H54 (cell line): ENCODE data around the gene HLA-DRB5.
A peak's percentile ranks its signal among the peaks of the same experiment; 100 is the strongest.
"Not testable (repeated sequence)": the region's sequence is repeated elsewhere in the genome, so short reads cannot be mapped to it uniquely, and the experiment has no call there.

Experiments
- DNase-seq: peaks from one replicate; pipeline ENCODE4 v3.0.0; 2011; ENCODE audit warnings: low spot score, mixed read lengths; ENCODE audit not compliant: insufficient read length
- FAIRE-seq: peaks from 3 replicates; lab custom pipeline; 2011; peaks lifted over from hg19 to GRCh38; lab: Jason Lieb, UNC
- POLR2A ChIP-seq: IDR thresholded peaks from 2 replicates; pipeline ENCODE4 v1.6.1; 2011; ENCODE audit warnings: low read depth, mild to moderate bottlenecking, low read length

Gene HLA-DRB5

DNA sequence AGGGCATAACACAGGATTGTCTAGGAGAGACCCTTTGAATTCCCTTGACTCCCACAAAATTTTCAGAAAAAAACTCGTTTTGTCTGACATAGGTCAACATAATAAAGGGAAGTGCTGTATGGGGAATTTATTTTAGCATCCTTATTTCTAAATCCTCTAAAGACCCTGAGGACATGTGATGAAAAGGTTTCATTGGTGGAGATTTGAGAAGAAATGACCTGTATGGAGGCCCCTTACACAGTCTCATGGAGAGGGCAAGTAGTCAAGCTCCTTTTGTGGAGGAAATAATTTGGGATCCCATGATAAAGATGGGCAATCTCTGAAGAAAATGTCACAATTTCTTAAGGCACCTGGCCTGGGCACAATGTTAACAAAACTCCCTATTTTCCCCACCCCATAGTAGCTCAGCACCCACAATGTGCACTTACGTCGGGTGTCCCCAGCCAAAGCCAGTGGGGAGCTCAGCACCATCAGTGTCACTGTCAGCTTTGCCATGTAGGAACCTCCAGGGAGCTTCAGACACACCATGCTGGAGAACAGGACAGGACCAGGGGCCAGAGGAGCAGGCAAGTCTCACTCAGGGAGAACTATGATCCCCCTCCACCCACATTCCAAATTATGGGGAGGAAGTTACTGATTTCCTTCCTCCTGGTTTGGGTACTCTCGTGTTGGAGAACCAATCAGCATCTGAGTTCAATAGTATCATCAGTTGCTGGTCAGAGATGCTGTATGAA, at the start of gene HLA-DRB5:
Gene HLA-DRB5 (minus strand): TSS at position 591 of the 734 bp plus-strand sequence. CDS start 63 bp downstream, at position 528.
- no peak for DNase-seq
- FAIRE-seq: no peak
- TF ChIP-seq POLR2A: no peak

- TF ChIP-seq POLR2A: no peak
- FAIRE-seq (no peak), DNase-seq (no peak)
Observed at GRCh38 chr6:32578962-32579361, 48.9 kb upstream of the HLA-DRB5 start.

DNA sequence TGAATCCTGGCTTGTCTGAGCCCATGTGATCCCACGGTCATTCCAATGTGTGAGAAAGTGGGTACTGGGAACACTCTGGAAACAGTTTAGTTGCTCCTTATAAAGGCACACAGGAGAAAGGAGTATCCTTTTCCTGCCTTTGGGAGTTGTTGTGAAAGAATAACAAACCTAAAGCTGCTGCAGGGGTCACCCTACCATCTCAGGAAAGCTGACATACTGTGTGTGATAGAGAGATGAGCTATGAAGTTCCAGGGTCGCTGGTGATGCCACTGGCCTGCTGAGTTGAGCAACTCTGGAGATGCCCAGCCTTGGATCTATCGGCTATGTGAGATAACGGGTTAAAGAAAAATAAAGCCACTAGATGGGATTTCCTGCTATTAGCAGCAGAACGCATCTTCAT, 47.4 kb upstream of the HLA-DRB5 start:
- DNase-seq, FAIRE-seq: not testable (repeated sequence)

- TF ChIP-seq POLR2A: no peak
- FAIRE-seq (peak; percentile 53), DNase-seq (no peak)
Observed at GRCh38 chr6:32576250-32576649, 46.2 kb upstream of the HLA-DRB5 start.

DNA sequence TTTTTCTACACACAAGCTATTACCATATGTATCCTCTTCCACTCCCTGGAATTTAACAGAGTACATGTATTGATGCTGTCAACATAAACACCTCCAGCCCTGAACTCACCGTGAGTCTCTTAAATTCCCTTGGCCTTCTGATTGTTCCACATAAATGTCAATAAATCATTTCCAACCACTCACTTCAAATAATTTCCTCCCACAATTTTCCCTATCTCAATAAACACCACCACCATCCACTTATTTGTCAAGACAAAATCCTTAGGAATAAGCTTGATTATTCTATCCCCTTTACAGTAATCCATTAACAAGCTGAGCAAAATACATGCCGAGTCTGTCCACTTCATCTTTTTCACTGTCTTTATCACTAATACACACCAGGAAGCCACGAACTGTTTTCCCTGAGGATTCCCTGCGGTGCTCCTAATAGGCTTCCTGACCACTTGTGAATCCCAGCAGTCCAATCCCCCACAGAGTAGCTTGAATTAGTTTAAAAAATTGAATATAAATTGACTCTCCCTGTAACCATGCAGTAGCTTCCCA, 40.3 kb upstream of the HLA-DRB5 start:
- no peak for TF ChIP-seq POLR2A
- no peak for FAIRE-seq
- no peak for DNase-seq

DNA sequence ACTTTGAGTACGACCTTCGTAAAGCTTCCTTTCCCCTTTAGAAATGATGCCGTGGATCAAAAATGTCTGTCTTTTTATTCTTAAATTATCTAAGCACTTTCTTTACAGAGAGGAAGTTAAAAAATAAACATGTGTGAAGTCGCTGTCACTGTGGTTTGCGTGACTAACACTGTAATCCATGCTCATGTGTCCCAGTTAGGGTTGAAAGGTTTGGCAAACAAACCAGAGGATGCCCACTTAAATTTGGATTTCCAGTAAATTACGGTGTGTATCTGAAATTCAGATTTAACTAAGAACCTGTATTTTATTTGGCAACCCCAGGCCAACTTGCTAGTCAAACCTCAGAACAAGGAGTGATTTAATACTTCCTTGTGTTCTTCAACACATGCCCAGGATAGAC, 38.5 kb upstream of the HLA-DRB5 start:
- no peak for TF ChIP-seq POLR2A
- FAIRE-seq (no peak), DNase-seq (no peak)

DNA sequence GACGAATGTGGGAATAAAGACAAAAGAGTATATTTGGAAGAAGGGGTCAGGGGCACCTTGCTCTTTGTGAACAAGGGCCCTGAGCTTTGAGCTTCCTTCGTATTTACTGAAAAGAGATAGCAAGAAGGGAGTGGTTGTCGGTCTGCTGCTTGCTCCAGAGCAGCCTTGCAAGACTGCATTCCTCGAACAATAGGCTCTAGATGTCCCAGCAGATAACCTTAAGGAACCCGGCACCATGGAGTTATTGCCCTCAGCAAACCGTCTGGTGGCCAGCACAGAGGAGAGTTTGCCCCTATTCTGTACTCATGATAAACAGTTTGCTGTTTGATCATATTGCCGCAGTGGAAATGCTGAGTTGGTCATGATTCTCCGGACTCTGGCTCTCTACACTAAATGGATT, 36.9 kb upstream of the HLA-DRB5 start:
- FAIRE-seq (no peak), DNase-seq (no peak)
- TF ChIP-seq POLR2A: no peak

- FAIRE-seq (no peak), DNase-seq (no peak)
- no peak for TF ChIP-seq POLR2A
Observed at GRCh38 chr6:32565511-32565910, 35.4 kb upstream of the HLA-DRB5 start.

DNA sequence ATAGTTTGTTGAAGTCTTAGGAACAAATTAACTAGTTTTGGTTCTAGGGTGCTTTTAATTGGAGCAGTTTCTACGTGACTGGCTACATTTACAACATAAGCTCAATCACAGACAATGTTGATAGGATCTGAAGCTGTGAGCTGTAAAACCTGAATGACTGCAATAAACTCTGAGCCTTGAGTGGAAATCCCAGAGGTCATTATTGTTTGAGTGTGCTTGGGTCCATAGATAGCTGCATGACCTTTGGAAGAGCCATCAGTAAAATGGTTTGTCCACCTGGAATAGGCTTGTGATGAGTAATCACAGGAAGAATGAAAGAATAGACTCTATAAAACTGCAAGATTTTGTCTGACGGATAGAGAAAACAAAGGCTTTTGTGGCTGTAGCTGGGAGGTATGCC, 32.9 kb upstream of the HLA-DRB5 start:
- DNase-seq (no peak), FAIRE-seq (no peak)
- TF ChIP-seq POLR2A: no peak

- no peak for FAIRE-seq
- no peak for TF ChIP-seq POLR2A
- DNase-seq: no peak
Observed at GRCh38 chr6:32559747-32560146, 29.7 kb upstream of the HLA-DRB5 start.

GRCh38 chr6:32558426-32559057, 28.5 kb upstream of the HLA-DRB5 start:
- DNase-seq (no peak), FAIRE-seq (no peak)
- TF ChIP-seq POLR2A: no peak

- no peak for FAIRE-seq
- DNase-seq: no peak
- no peak for TF ChIP-seq POLR2A
Observed at GRCh38 chr6:32554116-32554965, 24.3 kb upstream of the HLA-DRB5 start.

DNA sequence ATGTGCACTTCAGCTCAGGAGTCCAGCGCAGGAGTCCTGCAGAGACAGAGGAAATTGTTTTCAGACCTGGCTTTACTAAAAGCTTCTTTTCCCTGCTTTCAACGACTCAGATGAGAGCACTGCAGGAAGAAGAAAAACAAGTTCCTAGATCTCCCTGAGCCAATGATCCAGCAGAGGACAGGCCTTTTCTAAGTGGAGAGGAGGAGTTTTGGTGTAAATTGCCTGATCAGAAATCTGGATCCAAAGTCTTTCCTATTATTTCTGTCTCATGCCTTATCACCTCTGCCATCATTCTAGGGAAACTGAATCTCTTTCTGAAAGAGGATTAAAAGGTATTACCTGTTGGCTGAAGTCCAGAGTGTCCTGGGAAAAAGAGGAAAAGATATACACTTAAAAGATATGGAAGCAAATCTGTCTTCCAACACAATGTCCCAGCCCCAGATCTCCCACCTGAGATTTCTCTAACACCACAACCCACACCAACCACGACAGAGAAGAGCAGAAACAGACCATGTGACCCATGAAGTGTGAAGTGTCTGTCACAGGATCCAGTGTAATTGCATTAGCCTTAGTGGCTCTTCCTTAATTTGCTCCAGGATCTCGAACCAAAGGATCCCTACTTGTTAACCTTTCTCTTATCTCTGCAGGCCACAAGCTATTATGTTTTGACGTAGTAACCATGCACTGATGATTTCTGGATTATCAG, 23.1 kb upstream of the HLA-DRB5 start:
- TF ChIP-seq POLR2A: no peak
- no peak for DNase-seq
- no peak for FAIRE-seq
